Fibroblast of lung (primary cell): ENCODE results near the gene TEX35.

ENCODE experiments used
- EZH2 ChIP-seq: IDR thresholded peaks from 2 replicates; pipeline ENCODE4 v1.5.1; 2012; ENCODE audit warnings: low read length, control low read depth, mild to moderate bottlenecking; ENCODE audit errors: missing control alignments
- TF ChIP-seq, protein P1 (sequence below), 2 donors: IDR thresholded peaks in 1 of 2; conservative IDR thresholded peaks in 1 of 2; 1 replicate in 1 of 2; 2 replicates in 1 of 2; pipeline ENCODE4 v1.5.1; 2011 to 2012; ENCODE audit warnings: low read length in 2 of 2, control low read depth in 1 of 2, inconsistent platforms in 1 of 2, low read depth in 1 of 2, mild to moderate bottlenecking in 1 of 2

- TF ChIP-seq, protein P1, sequence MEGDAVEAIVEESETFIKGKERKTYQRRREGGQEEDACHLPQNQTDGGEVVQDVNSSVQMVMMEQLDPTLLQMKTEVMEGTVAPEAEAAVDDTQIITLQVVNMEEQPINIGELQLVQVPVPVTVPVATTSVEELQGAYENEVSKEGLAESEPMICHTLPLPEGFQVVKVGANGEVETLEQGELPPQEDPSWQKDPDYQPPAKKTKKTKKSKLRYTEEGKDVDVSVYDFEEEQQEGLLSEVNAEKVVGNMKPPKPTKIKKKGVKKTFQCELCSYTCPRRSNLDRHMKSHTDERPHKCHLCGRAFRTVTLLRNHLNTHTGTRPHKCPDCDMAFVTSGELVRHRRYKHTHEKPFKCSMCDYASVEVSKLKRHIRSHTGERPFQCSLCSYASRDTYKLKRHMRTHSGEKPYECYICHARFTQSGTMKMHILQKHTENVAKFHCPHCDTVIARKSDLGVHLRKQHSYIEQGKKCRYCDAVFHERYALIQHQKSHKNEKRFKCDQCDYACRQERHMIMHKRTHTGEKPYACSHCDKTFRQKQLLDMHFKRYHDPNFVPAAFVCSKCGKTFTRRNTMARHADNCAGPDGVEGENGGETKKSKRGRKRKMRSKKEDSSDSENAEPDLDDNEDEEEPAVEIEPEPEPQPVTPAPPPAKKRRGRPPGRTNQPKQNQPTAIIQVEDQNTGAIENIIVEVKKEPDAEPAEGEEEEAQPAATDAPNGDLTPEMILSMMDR (conservative IDR thresholded peaks at IDR 0.05 in 1 of 2, IDR thresholded peaks at IDR 0.05 in 1 of 2; ENCODE audit: low read depth in 1 of 2, low read length in 2 of 2) = no peak
- no peak for TF ChIP-seq EZH2
Measured at GRCh38 chr1:178560871-178561376, 48.0 kb downstream of the TEX35 start.
